OCI-LY3 (cell line): ENCODE results near the gene SYNE1.

Source experiments
- EZH2phosphoT487 ChIP-seq: fragments of 200-600 bp; shearing (Covaris generic); IDR thresholded peaks from 2 replicates; pipeline ENCODE4 v1.6.1; 2018; ENCODE audit warnings: antibody characterized with exemption, mixed run types, low read depth
- TF ChIP-seq, protein P1 (sequence below): fragments of 200-600, 300-600 bp; sonication (generic); IDR thresholded peaks from 2 replicates; pipeline ENCODE4 v1.5.1; 2014; ENCODE audit warnings: antibody characterized with exemption, low read length, low read depth

DNA sequence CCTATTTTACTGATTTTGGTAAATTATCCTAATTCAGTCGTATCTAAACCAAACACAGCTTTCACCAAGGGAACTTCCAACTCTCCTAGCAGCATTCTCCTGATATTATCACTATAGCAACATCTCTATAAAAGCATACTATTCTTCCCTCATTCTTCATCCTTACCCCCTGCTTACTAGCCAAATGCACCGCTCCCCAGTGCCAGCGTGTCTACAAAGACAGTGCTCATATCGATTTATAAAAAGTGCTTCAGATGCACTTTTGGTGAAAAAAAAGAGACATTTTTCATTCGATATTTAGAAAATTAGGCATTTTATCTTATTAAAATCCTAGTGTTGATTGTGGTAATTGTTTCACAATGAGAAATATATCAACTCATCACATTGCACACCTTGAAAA, 74.0 kb downstream of the SYNE1 start:
- TF ChIP-seq, protein P1, sequence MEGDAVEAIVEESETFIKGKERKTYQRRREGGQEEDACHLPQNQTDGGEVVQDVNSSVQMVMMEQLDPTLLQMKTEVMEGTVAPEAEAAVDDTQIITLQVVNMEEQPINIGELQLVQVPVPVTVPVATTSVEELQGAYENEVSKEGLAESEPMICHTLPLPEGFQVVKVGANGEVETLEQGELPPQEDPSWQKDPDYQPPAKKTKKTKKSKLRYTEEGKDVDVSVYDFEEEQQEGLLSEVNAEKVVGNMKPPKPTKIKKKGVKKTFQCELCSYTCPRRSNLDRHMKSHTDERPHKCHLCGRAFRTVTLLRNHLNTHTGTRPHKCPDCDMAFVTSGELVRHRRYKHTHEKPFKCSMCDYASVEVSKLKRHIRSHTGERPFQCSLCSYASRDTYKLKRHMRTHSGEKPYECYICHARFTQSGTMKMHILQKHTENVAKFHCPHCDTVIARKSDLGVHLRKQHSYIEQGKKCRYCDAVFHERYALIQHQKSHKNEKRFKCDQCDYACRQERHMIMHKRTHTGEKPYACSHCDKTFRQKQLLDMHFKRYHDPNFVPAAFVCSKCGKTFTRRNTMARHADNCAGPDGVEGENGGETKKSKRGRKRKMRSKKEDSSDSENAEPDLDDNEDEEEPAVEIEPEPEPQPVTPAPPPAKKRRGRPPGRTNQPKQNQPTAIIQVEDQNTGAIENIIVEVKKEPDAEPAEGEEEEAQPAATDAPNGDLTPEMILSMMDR = no peak
- no peak for TF ChIP-seq EZH2phosphoT487
